Transverse colon (tissue), 4 donors: ENCODE measurements around the gene ELP4. TPM values are rescaled to one million over a fixed set of nuclear protein-coding genes. Genes with fewer than 3 reads are reported as not detected.

Source experiments
- DNase-seq: peaks from one replicate; pipeline ENCODE4 v3.0.0-alpha.2; 2019
- H3K27ac ChIP-seq, 4 donors: fragments of 200-600 bp; sonication (generic); 2 replicates each; pipeline ENCODE4 v1.5.1; 2016 to 2018; ENCODE audit warnings: inconsistent platforms in 4 of 4
- H3K27me3 ChIP-seq: fragments of 200-600 bp; sonication (generic); 2 replicates; pipeline ENCODE4 v1.5.1; 2017; ENCODE audit warnings: inconsistent platforms
- H3K36me3 ChIP-seq, 4 donors: fragments of 200-600 bp; sonication (generic); 2 replicates each; pipeline ENCODE4 v1.5.1; 2017 to 2019; ENCODE audit warnings: inconsistent platforms in 4 of 4
- H3K4me1 ChIP-seq, 4 donors: fragments of 200-600 bp; sonication (generic); 2 replicates each; pipeline ENCODE4 v1.5.1; 2017 to 2020; ENCODE audit warnings: inconsistent platforms in 4 of 4
- H3K4me3 ChIP-seq, 4 donors: fragments of 200-600 bp; sonication (generic); 1 replicate in 1 of 4; 2 replicates in 3 of 4; pipeline versions ENCODE4 v1.5.1 to v1.6.1; 2017 to 2019; ENCODE audit warnings: inconsistent platforms in 4 of 4
- H3K9me3 ChIP-seq, 2 donors: fragments of 200-600 bp; sonication (generic); 2 replicates each; pipeline ENCODE4 v1.5.1; 2017 to 2019; ENCODE audit warnings: inconsistent platforms in 2 of 2
- CTCF ChIP-seq, 5 experiments: fragments of 200-600 bp in 3 of 5; fragments of 450-650 bp in 2 of 5; sonication (generic) in 3 of 5; IDR thresholded peaks; 1 replicate in 2 of 5; 2 replicates in 3 of 5; pipeline ENCODE4 v1.5.1; 2016 to 2017; ENCODE audit warnings: antibody characterized with exemption in 5 of 5, inconsistent platforms in 3 of 5, mild to moderate bottlenecking in 2 of 5, moderate library complexity in 1 of 5
- EP300 ChIP-seq: sonication (generic); formaldehyde crosslinking; IDR thresholded peaks from one replicate; pipeline ENCODE4 v1.6.1; 2017; ENCODE audit warnings: antibody characterized with exemption, low read depth
- POLR2A ChIP-seq: fragments of 450-650 bp; IDR thresholded peaks from one replicate; pipeline ENCODE4 v1.6.1; 2016; ENCODE audit warnings: antibody characterized with exemption, mild to moderate bottlenecking, moderate library complexity
- POLR2AphosphoS5 ChIP-seq, 3 donors: sonication (generic); formaldehyde crosslinking; IDR thresholded peaks; one replicate each; pipeline ENCODE4 v1.6.1; 2016; ENCODE audit warnings: antibody characterized with exemption in 3 of 3
- WGBS, 2 donors: methylation state at CpG; one replicate each; pipeline ENCODE4 v1.1.5; 2018; ENCODE audit warnings: low coverage in 1 of 2; 5-methylcytosine and 5-hydroxymethylcytosine counted together
- in situ Hi-C, 4 donors: fragments of 200-750 bp; cut with MboI; loops; one replicate each; pipeline versions ENCODE4 v1.15.0 to v1.15.1; 2017; ENCODE audit warnings: low sequenced_read_pairs in 3 of 4, low pct_ligation_motif_present in 1 of 4, low pct_unique_long_range_greater_than_20kb in 1 of 4
- intact Hi-C: fragments of 100-400 bp; cut with DNase I; formaldehyde crosslinking; loops from one replicate; pipeline ENCODE4 v1.15.1; 2023; ENCODE audit warnings: low total_unique reads
- total RNA-seq, 4 donors: library from RNA; depleted of rRNA; stranded (reverse); fragments of >200 nt; gene quantifications; one replicate each; pipeline ENCODE4 v1.1.0, GENCODE V29; 2016

ELP4 gene
- total RNA-seq, 4 donors from 2014 or later: 14.2 to 46.4 (median 23.6) TPM

DNA sequence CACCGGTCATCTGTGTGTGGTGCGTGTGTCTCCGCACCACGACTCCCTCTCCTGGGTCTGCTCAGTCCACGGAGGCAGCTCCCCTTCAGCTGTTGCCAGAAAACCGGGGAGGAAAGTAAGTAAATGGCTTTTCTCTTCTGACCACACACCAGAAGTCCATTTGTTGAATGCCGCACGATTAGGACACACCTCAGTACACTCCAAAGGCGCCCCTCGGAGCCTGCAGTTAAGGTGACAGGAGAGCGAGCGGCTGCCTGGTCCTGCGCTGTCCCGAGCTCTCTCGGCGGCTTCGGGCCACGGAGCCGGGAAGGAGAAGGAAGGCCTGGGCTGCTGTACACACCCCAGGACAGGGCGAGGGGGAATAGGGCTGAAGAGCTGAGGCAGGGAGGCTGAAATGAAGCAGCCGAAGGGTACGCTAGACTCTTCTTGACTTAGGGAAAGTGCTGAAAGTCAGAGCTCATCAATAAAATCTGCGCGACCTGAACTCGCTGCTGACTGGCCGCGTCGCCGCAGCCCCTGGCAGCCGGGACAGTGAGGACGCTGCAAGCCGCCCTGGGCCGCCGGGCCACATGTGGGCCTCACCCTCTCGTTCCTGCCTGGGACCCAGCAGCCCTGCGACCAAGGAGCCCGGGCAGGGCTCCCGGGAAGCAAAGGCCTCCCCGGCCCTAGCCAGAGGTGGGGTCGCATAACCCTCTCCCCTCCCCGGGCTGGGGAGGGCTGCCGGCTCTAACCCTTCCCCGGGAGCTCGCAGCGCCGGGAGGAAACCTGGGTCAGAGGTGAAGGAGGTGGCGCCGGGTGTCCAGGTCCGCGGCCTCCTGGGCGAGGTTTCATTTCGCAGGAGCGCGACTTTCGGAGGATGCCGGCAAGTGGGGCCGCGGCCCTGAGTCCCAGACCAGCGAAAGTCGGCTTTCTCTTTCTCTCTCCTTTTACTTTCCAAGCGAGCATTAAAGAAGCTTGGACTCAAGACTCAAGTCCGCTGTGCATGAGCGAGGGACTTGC lies 303.1 kb downstream of the ELP4 start:
- intact Hi-C loops: no loop called here
- Histone ChIP-seq H3K4me3 (peak overlapping the region; percentile 25 to 60 (median 31)), H3K4me1 (peaks cover 37 to 80% (median 69%) of the 10 kb centered on the region in 4 donors), H3K27ac (no peak overlapping the region), H3K36me3 (no peaks in the 10 kb centered on the region), H3K27me3 (peaks cover 100% of the 10 kb centered on the region), H3K9me3 (no peaks in the 10 kb centered on the region)
- 0 to 4% methylated on average over 1 to 62 of the region's 63 CpGs for WGBS, 2 donors
- TF ChIP-seq EP300 (no peak), POLR2AphosphoS5 (IDR thresholded peaks at IDR 0.05) (no peak), CTCF (IDR thresholded peaks at IDR 0.05) (no peak), POLR2A (no peak)
- no peak for DNase-seq
- in situ Hi-C loops: no loop called here

GRCh38 chr11:31813391-31814175 lies 304.0 kb downstream of the ELP4 start:
- H3K27me3 ChIP-seq: peaks cover 100% of the 10 kb centered on the region
- H3K9me3 ChIP-seq: no peaks in the 10 kb centered on the region
- intact Hi-C loops (no loop called here), in situ Hi-C loops (no loop called here)
- DNase-seq: no peak
- H3K36me3 ChIP-seq: no peaks in the 10 kb centered on the region
- WGBS, 2 donors: 0 to 8% methylated on average over 3 to 32 of the region's 35 CpGs
- H3K27ac ChIP-seq: no peak overlapping the region
- H3K4me3 ChIP-seq: peak overlapping the region in 3 of 4 donors; percentile 25 to 60 (median 28)
- TF ChIP-seq POLR2A (no peak), CTCF (IDR thresholded peaks at IDR 0.05) (no peak), EP300 (no peak), POLR2AphosphoS5 (IDR thresholded peaks at IDR 0.05) (no peak)
- peaks cover 43 to 87% (median 75%) of the 10 kb centered on the region in 4 donors for H3K4me1 ChIP-seq

- peaks cover 100% of the 10 kb centered on the region for H3K27me3 ChIP-seq
- DNase-seq: no peak
- peaks cover 43 to 84% (median 75%) of the 10 kb centered on the region in 4 donors for H3K4me1 ChIP-seq
- in situ Hi-C loops (no loop called here), intact Hi-C loops (no loop called here)
- TF ChIP-seq POLR2AphosphoS5 (IDR thresholded peaks at IDR 0.05) (no peak), CTCF (IDR thresholded peaks at IDR 0.05) (no peak), EP300 (no peak), POLR2A (no peak)
- WGBS, 2 donors: 9% methylated on average over 36 of the region's 38 CpGs; no CpG with 5 or more reads in 1 of the 2 donors
- no peaks in the 10 kb centered on the region for H3K9me3 ChIP-seq
- no peak overlapping the region for H3K27ac ChIP-seq
- no peaks in the 10 kb centered on the region for H3K36me3 ChIP-seq
- H3K4me3 ChIP-seq: peak overlapping the region in 1 of 4 donors; percentile 60
Observed at GRCh38 chr11:31814176-31814868, 304.8 kb downstream of the ELP4 start.
